ENCODE results near the gene NIBAN1. TPM values are rescaled to one million over a fixed set of nuclear protein-coding genes. Genes with fewer than 3 reads are reported as not detected.

NIBAN1 gene
- total RNA-seq, 2 donors from 2014 or later, result 209 to 215 TPM

GRCh38 chr1:184982002-184982954, 8.0 kb upstream of the NIBAN1 start:
- DNase-seq (ENCODE audit: low spot score) (peak; percentile 41), ATAC-seq (ENCODE audit: insufficient number of reproducible peaks, low FRiP score, low read depth) (peak; percentile 63)
- Histone ChIP-seq H3K4me3 (peak overlapping the region; percentile 3), H3K36me3 (no peaks in the 10 kb centered on the region), H3K27ac (no peak overlapping the region), H3K4me1 (ENCODE audit: control insufficient read depth in 1 of 2, low read depth in 2 of 2) (peaks cover 0 to 10% of the 10 kb centered on the region in 2 donors), H3K9me3 (no peaks in the 10 kb centered on the region), H3K27me3 (replicated peaks; ENCODE audit: insufficient read depth) (no peaks in the 10 kb centered on the region)
- TF ChIP-seq, protein P1, sequence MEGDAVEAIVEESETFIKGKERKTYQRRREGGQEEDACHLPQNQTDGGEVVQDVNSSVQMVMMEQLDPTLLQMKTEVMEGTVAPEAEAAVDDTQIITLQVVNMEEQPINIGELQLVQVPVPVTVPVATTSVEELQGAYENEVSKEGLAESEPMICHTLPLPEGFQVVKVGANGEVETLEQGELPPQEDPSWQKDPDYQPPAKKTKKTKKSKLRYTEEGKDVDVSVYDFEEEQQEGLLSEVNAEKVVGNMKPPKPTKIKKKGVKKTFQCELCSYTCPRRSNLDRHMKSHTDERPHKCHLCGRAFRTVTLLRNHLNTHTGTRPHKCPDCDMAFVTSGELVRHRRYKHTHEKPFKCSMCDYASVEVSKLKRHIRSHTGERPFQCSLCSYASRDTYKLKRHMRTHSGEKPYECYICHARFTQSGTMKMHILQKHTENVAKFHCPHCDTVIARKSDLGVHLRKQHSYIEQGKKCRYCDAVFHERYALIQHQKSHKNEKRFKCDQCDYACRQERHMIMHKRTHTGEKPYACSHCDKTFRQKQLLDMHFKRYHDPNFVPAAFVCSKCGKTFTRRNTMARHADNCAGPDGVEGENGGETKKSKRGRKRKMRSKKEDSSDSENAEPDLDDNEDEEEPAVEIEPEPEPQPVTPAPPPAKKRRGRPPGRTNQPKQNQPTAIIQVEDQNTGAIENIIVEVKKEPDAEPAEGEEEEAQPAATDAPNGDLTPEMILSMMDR (IDR thresholded peaks at IDR 0.05), result peak; percentile 87

DNA sequence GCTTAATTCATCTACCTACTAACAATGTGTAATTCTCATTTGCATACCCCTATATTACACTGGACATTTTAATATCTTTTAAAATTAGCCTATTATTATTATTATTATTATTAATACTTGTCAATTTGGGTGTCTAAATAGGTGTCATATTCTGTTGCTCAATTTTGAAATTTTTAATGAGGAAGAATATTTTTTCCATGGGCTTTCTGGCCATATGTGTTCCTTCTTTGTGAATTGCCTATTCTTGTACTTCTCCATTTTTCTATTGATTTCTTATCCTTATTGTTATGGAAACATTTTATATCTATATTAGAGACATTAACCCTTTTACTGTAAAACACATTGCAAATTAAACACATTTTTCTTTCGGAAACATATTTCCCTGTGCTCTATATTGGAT, 6.4 kb upstream of the NIBAN1 start:
- no peak overlapping the region for H3K4me3 ChIP-seq
- no peak for DNase-seq (ENCODE audit: low spot score)
- TF ChIP-seq, protein P1 (IDR thresholded peaks at IDR 0.05), result no peak
- ATAC-seq (ENCODE audit: insufficient number of reproducible peaks, low FRiP score, low read depth), result no peak
- no peak overlapping the region for H3K27ac ChIP-seq
- no peaks in the 10 kb centered on the region for H3K27me3 ChIP-seq (replicated peaks; ENCODE audit: insufficient read depth)
- no peaks in the 10 kb centered on the region for H3K36me3 ChIP-seq
- no peaks in the 10 kb centered on the region for H3K9me3 ChIP-seq
- H3K4me1 ChIP-seq (ENCODE audit: control insufficient read depth in 1 of 2, low read depth in 2 of 2), result peaks cover 0 to 10% of the 10 kb centered on the region in 2 donors

GRCh38 chr1:184975208-184975870, 1.0 kb upstream of the NIBAN1 start:
- no peaks in the 10 kb centered on the region for H3K27me3 ChIP-seq (replicated peaks; ENCODE audit: insufficient read depth)
- peak overlapping the region; percentile 90 to 96 for H3K27ac ChIP-seq
- H3K9me3 ChIP-seq, result no peaks in the 10 kb centered on the region
- H3K4me3 ChIP-seq, result peak overlapping the region; percentile 86
- H3K36me3 ChIP-seq, result no peaks in the 10 kb centered on the region
- TF ChIP-seq, protein P1 (IDR thresholded peaks at IDR 0.05), result no peak
- DNase-seq (ENCODE audit: low spot score) (no peak), ATAC-seq (ENCODE audit: insufficient number of reproducible peaks, low FRiP score, low read depth) (no peak)
- H3K4me1 ChIP-seq (ENCODE audit: control insufficient read depth in 1 of 2, low read depth in 2 of 2), result peaks cover 0 to 19% of the 10 kb centered on the region in 2 donors

DNA sequence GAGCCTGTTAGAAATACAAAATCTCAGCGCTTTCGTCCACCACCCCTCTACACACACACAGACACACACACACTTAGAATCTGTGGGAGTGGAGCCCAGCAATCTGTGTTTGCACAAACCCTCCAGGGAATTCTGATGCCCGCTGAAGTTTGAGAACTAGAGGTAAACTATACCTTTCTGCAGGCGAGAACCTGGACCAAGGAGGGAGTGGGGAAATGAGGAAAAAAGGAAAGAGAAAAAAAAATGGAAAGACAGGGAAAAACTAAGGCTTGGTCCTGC, 468 bp upstream of the NIBAN1 start:
- DNase-seq (ENCODE audit: low spot score), result no peak
- H3K27me3 ChIP-seq (replicated peaks; ENCODE audit: insufficient read depth), result no peaks in the 10 kb centered on the region
- ATAC-seq (ENCODE audit: insufficient number of reproducible peaks, low FRiP score, low read depth), result no peak

More for the DNA sequence above, 468 bp upstream of the NIBAN1 start:
- TF ChIP-seq, protein P1 (IDR thresholded peaks at IDR 0.05), result no peak
- H3K4me1 ChIP-seq (ENCODE audit: control insufficient read depth in 1 of 2, low read depth in 2 of 2), result peaks cover 0 to 25% of the 10 kb centered on the region in 2 donors
- H3K27ac ChIP-seq, result peak overlapping the region; percentile 90 to 96
- H3K9me3 ChIP-seq, result no peaks in the 10 kb centered on the region
- peak overlapping the region; percentile 86 for H3K4me3 ChIP-seq
- no peaks in the 10 kb centered on the region for H3K36me3 ChIP-seq

Measured in thoracic aorta (tissue), 2 donors.